ENCODE data around the gene IL17RB. TPM values are rescaled to one million over a fixed set of nuclear protein-coding genes. Genes with fewer than 3 reads are reported as not detected.

IL17RB gene
- total and polyA plus RNA-seq, 9 donors: 0.99 to 5.6 (median 1.1) TPM

DNA sequence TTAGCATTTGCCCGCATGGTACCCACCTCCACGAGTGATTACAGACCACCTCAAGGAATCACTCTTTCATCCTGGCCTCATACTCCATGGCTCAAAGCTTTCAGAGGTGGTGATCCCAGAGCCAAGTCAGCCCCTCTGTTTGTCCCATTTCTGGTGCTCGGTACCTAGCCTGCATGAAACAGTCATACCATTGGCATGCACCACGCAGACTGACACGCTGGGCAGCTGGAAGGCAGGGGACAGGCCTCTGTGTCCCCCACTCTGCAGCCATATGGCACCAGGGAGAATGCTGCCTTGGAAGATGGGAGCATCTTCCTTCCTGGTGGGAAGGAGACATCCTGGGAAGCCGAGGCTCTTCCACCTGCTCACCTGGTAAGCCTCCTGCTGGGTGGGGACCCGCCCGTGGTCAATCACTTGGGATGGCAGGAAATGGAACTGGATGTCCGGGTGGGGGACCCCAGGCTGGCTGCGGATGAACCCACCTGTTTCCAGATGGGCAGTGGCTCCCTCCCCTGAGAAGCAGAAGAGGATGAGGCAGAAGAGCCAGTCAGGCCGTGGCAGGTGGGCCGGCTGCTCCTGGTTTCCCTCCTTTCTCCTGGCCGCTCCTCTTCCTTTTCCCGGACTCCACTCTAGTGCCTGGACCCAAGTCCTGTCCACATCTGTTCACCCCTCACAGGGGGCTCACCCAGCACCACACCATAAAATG, 27.1 kb upstream of the IL17RB start:
- no peak for TF ChIP-seq EP300 (IDR thresholded peaks at IDR 0.05)
- TF ChIP-seq, protein P1, sequence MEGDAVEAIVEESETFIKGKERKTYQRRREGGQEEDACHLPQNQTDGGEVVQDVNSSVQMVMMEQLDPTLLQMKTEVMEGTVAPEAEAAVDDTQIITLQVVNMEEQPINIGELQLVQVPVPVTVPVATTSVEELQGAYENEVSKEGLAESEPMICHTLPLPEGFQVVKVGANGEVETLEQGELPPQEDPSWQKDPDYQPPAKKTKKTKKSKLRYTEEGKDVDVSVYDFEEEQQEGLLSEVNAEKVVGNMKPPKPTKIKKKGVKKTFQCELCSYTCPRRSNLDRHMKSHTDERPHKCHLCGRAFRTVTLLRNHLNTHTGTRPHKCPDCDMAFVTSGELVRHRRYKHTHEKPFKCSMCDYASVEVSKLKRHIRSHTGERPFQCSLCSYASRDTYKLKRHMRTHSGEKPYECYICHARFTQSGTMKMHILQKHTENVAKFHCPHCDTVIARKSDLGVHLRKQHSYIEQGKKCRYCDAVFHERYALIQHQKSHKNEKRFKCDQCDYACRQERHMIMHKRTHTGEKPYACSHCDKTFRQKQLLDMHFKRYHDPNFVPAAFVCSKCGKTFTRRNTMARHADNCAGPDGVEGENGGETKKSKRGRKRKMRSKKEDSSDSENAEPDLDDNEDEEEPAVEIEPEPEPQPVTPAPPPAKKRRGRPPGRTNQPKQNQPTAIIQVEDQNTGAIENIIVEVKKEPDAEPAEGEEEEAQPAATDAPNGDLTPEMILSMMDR (IDR thresholded peaks at IDR 0.05): no peak
- TF ChIP-seq POLR2A (IDR thresholded peaks at IDR 0.05): no peak
- intact Hi-C loops (cut with DNase I): no loop called here
- H3K36me3 ChIP-seq: no peaks in the 10 kb centered on the region
- no peaks in the 10 kb centered on the region for H3K27me3 ChIP-seq
- H3K4me1 ChIP-seq (ENCODE audit: insufficient read depth): no peaks in the 10 kb centered on the region
- H3K4me3 ChIP-seq: no peak overlapping the region
- H3K9me3 ChIP-seq: no peaks in the 10 kb centered on the region
- DNase-seq: peak in 1 of 5 donors; percentile 5
- no peak overlapping the region for H3K27ac ChIP-seq
- 91 to 96% (median 92%) methylated on average over 14 of the region's 14 CpGs for WGBS, 3 donors

DNA sequence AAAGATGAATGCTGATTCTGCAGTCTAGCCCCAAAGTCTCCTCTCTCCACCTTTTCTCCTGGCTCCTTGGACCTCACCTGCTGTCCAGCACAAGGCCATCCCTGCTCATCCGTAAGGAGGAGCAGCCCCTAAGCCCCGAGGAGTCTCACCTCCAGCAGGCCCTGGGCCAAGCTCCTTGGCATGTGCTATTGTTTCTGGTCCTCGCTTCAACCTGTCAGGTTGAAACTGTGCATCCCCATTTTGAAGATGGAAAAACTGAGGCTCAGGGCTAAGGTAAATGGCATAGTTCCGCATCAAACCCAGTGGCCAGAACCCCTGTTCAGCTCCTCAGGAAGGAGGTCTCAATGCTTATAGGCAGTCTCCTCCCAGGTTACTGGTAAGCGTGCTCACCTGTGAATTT, 26.3 kb upstream of the IL17RB start:
- Histone ChIP-seq H3K9me3 (no peaks in the 10 kb centered on the region), H3K36me3 (no peaks in the 10 kb centered on the region), H3K27me3 (no peaks in the 10 kb centered on the region), H3K27ac (no peak overlapping the region), H3K4me1 (ENCODE audit: insufficient read depth) (no peaks in the 10 kb centered on the region), H3K4me3 (no peak overlapping the region)
- peak in 1 of 5 donors; percentile 5 for DNase-seq
- WGBS, 3 donors: 92 to 94% (median 93%) methylated on average over 5 of the region's 5 CpGs
- intact Hi-C loops (cut with DNase I): no loop called here
- no peak for TF ChIP-seq EP300 (IDR thresholded peaks at IDR 0.05)
- TF ChIP-seq, protein P1 (IDR thresholded peaks at IDR 0.05): no peak
- TF ChIP-seq POLR2A (IDR thresholded peaks at IDR 0.05): no peak

DNA sequence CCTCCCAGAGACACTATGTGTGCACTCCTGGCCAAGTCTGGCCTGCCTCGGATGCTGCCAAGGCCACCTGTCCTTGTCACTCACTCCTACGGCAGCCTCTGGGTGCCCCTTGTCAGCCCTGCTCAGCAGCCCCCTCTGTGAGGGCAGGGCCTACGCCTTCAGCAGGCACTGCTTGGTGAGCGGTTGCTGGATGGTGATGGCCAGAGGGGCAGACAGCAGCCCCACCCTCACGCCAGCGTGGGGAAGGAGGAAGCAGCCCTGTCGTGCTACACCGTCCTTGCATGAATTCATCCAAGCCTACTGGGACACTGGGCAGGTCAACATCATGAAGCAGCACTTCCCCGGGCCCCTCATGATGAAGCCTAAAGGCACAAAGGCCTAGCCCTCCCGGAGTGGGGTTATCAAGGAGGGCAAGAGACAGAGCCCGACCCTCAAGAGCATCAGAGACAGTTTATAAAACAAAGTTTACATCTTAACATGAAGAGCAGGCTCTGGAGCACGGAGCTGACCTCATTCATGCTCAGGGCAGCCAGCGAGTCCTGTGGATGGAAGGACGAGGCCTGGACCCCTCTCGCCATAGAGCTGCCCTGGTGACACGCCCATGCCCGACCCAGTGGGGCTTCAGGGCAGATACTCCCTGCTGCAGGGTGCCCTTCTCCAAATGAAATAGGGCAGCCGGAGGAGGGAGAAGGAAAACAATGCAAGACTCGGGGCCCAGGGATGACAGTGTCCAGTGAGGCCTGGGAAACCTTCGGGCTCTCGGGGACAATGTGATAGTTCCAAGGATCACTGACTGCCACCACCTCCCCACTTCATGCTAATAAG, 25.4 kb upstream of the IL17RB start:
- peak in 1 of 5 donors; percentile 9 for DNase-seq
- Histone ChIP-seq H3K36me3 (no peaks in the 10 kb centered on the region), H3K4me1 (ENCODE audit: insufficient read depth) (no peaks in the 10 kb centered on the region), H3K27me3 (no peaks in the 10 kb centered on the region), H3K4me3 (no peak overlapping the region), H3K9me3 (no peaks in the 10 kb centered on the region), H3K27ac (no peak overlapping the region)
- TF ChIP-seq, protein P1 (IDR thresholded peaks at IDR 0.05): no peak
- TF ChIP-seq POLR2A (IDR thresholded peaks at IDR 0.05) (no peak), EP300 (IDR thresholded peaks at IDR 0.05) (no peak)
- intact Hi-C loops (cut with DNase I): no loop called here
- 85 to 89% (median 88%) methylated on average over 21 of the region's 21 CpGs for WGBS, 3 donors

DNA sequence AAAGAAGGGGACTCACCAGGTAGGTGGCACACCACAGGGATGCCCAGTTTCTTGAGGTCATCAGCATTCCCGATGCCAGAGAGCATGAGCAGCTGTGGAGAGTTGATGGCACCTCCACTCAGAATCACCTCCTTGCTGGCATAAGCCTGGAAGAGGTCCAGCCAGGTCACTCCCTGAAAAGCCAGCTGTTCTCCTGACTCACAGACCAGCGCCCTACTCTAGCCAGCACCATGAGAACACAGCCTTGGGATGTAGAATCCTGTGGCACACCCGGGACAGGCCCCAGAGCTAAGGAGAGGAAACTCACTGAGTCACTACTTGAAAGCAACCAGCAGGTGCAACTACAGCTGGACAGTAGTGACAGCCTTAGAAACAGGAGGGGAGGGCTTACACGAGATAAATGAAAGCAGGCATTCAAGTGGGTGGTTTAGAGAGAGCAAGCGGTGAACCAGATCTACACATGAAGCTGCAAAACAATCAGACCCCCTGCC, 24.7 kb upstream of the IL17RB start:
- 60 to 76% (median 65%) methylated on average over 5 of the region's 5 CpGs for WGBS, 3 donors
- Histone ChIP-seq H3K4me3 (no peak overlapping the region), H3K4me1 (ENCODE audit: insufficient read depth) (no peaks in the 10 kb centered on the region), H3K27me3 (no peaks in the 10 kb centered on the region), H3K9me3 (no peaks in the 10 kb centered on the region), H3K36me3 (no peaks in the 10 kb centered on the region), H3K27ac (no peak overlapping the region)
- intact Hi-C loops (cut with DNase I): no loop called here
- no peak for DNase-seq
- TF ChIP-seq, protein P1 (IDR thresholded peaks at IDR 0.05): no peak
- TF ChIP-seq POLR2A (IDR thresholded peaks at IDR 0.05) (no peak), EP300 (IDR thresholded peaks at IDR 0.05) (no peak)

Measured in ovary (tissue), 9 donors.